WTC11 (cell line): Measurements from ENCODE around the gene FAM76A. TPM values are rescaled to one million over a fixed set of nuclear protein-coding genes. Genes with fewer than 3 reads are reported as not detected.

Experiments used
- ATAC-seq: fragments of 200-7000 bp; cut with Tn5 transposase; 2 replicates; pipeline ENCODE4 v1.10.0; 2021; ENCODE audit warnings: mild to moderate bottlenecking, moderate library complexity
- CTCF ChIA-PET: fragments of 300-600 bp; sonication (Branson Sonifier 250); formaldehyde crosslinking; loops from one replicate; lab custom pipeline; 2021; ENCODE audit warnings: antibody characterized with exemption; lab: Charles Lee
- POLR2A ChIA-PET: fragments of 350-600 bp; sonication (Branson Sonifier 250); formaldehyde crosslinking; loops from one replicate; lab custom pipeline; 2021; ENCODE audit warnings: antibody characterized with exemption; lab: Charles Lee
- DNase-seq: peaks from one replicate; pipeline ENCODE4 v3.0.0; 2021; ENCODE audit warnings: low spot score
- H3K27ac Mint-ChIP-seq: 2 replicates; pipeline ENCODE4 v1.8.0; 2021; ENCODE audit warnings: mixed read lengths
- H3K27me3 Mint-ChIP-seq: 2 replicates; pipeline ENCODE4 v1.8.0; 2021; ENCODE audit warnings: low read depth, mild to moderate bottlenecking, moderate library complexity, mixed read lengths
- H3K36me3 Mint-ChIP-seq: 2 replicates; pipeline ENCODE4 v1.8.0; 2021; ENCODE audit warnings: mixed read lengths
- H3K4me1 Mint-ChIP-seq: 2 replicates; pipeline ENCODE4 v1.8.0; 2022; ENCODE audit warnings: mixed read lengths
- H3K4me3 Mint-ChIP-seq: 2 replicates; pipeline ENCODE4 v1.8.0; 2021; ENCODE audit warnings: mild to moderate bottlenecking, moderate library complexity, mixed read lengths
- H3K9me3 Mint-ChIP-seq: 2 replicates; pipeline ENCODE4 v1.8.0; 2021; ENCODE audit warnings: mixed read lengths
- AFF4 ChIP-seq: sonication (generic); formaldehyde crosslinking; IDR thresholded peaks from 2 replicates; pipeline ENCODE4 v1.8.1; 2023; ENCODE audit warnings: mild to moderate bottlenecking, missing genetic modification reagents, borderline replicate concordance
- CREM ChIP-seq: sonication (generic); formaldehyde crosslinking; IDR thresholded peaks from 2 replicates; pipeline ENCODE4 v1.8.1; 2022; ENCODE audit warnings: mild to moderate bottlenecking, missing genetic modification reagents, moderate library complexity
- EMX1 ChIP-seq: fragments of 250-450 bp; sonication (Bioruptor Pico); IDR thresholded peaks from 2 replicates; pipeline ENCODE4 v1.8.0; 2021; ENCODE audit warnings: mild to moderate bottlenecking
- ETV6 ChIP-seq: sonication (generic); formaldehyde crosslinking; IDR thresholded peaks from 2 replicates; pipeline ENCODE4 v1.8.1; 2022; ENCODE audit warnings: mild to moderate bottlenecking, missing genetic modification reagents
- HMGXB4 ChIP-seq: sonication (generic); formaldehyde crosslinking; IDR thresholded peaks from 2 replicates; pipeline ENCODE4 v1.8.1; 2023; ENCODE audit warnings: mild to moderate bottlenecking, moderate library complexity, missing genetic modification reagents
- MXD4 ChIP-seq: fragments of 250-450 bp; sonication (Bioruptor Pico); IDR thresholded peaks from 2 replicates; pipeline ENCODE4 v1.8.0; 2021; ENCODE audit warnings: mild to moderate bottlenecking, moderate library complexity, borderline replicate concordance
- NFE2L1 ChIP-seq: sonication (generic); formaldehyde crosslinking; IDR thresholded peaks from 2 replicates; pipeline ENCODE4 v1.8.1; 2023; ENCODE audit warnings: missing genetic modification reagents
- NR1H2 ChIP-seq: sonication (generic); formaldehyde crosslinking; IDR thresholded peaks from 2 replicates; pipeline ENCODE4 v1.9.0; 2021; ENCODE audit warnings: mild to moderate bottlenecking, moderate library complexity, missing genetic modification reagents
- NR2C2 ChIP-seq: sonication (generic); formaldehyde crosslinking; IDR thresholded peaks from 2 replicates; pipeline ENCODE4 v1.8.0; 2022; ENCODE audit warnings: mild to moderate bottlenecking, missing genetic modification reagents
- PRRX2 ChIP-seq: fragments of 250-450 bp; sonication (Bioruptor Pico); IDR thresholded peaks from 2 replicates; pipeline ENCODE4 v1.8.0; 2021; ENCODE audit warnings: mild to moderate bottlenecking
- SP1 ChIP-seq: sonication (generic); formaldehyde crosslinking; conservative IDR thresholded peaks from 2 replicates; pipeline ENCODE4 v1.8.1; 2022; ENCODE audit warnings: missing genetic modification reagents
- TP53 ChIP-seq: sonication (generic); formaldehyde crosslinking; IDR thresholded peaks from 2 replicates; pipeline ENCODE4 v1.8.1; 2023; ENCODE audit warnings: mild to moderate bottlenecking, missing genetic modification reagents
- ZNF317 ChIP-seq: sonication (generic); formaldehyde crosslinking; IDR thresholded peaks from 2 replicates; pipeline ENCODE4 v1.8.1; 2023; ENCODE audit warnings: low read depth, mild to moderate bottlenecking, moderate library complexity, missing genetic modification reagents, borderline replicate concordance
- ZNF423 ChIP-seq: fragments of 250-450 bp; sonication (Bioruptor Pico); IDR thresholded peaks from 2 replicates; pipeline ENCODE4 v2.1.2; 2022; ENCODE audit warnings: mild to moderate bottlenecking, moderate library complexity
- ZNF425 ChIP-seq: fragments of 250-450 bp; sonication (Bioruptor Pico); conservative IDR thresholded peaks from 2 replicates; pipeline ENCODE4 v1.9.0; 2021; ENCODE audit warnings: mild to moderate bottlenecking
- ZNF532 ChIP-seq: fragments of 250-450 bp; sonication (Bioruptor Pico); IDR thresholded peaks from 2 replicates; pipeline ENCODE4 v1.9.0; 2021; ENCODE audit warnings: mild to moderate bottlenecking, borderline replicate concordance
- total RNA-seq: library from RNA; stranded (reverse); gene quantifications from 3 replicates; pipeline ENCODE4 v1.2.3, GENCODE V29; 2021

FAM76A gene
- total RNA-seq, 1 experiment from 2014 or later: 14.5 TPM

- TF ChIP-seq ZNF532 (no peak), ZNF425 (CRISPR knock-in tag) (no peak), ZNF423 (CRISPR knock-in tag) (no peak), SP1 (no peak), PRRX2 (CRISPR knock-in tag) (no peak), AFF4 (CRISPR knock-in tag) (no peak), NFE2L1 (CRISPR knock-in tag) (no peak), HMGXB4 (CRISPR knock-in tag) (no peak)
Measured at GRCh38 chr1:27785781-27786455, 60.2 kb downstream of the FAM76A start (continued).

- H3K9me3 Mint-ChIP-seq: peaks cover 11% of the 10 kb centered on the region; the same call in 1 of the 2 replicates
- POLR2A ChIA-PET: no interaction called here
- no peak for TF ChIP-seq ZNF317 (CRISPR knock-in tag)
- no peak for TF ChIP-seq NR1H2 (CRISPR knock-in tag)
- TF ChIP-seq TP53 (CRISPR knock-in tag): no peak
- no peak for TF ChIP-seq NR2C2 (CRISPR knock-in tag)
- no peak for TF ChIP-seq EMX1 (CRISPR knock-in tag)
- TF ChIP-seq CREM (CRISPR knock-in tag): no peak
- TF ChIP-seq AFF4 (CRISPR knock-in tag): no peak
- no peak for TF ChIP-seq MXD4 (CRISPR knock-in tag)
- TF ChIP-seq HMGXB4 (CRISPR knock-in tag): no peak
- no peak for TF ChIP-seq ETV6
Measured at GRCh38 chr1:27787895-27788294, 62.1 kb downstream of the FAM76A start.

More at GRCh38 chr1:27787895-27788294, 62.1 kb downstream of the FAM76A start:
- CTCF ChIA-PET: interaction anchor here (0.5 kb wide), 1 partner anchor 479 kb away, joined by 4 read pairs; no protein-coding TSS in a partner anchor
- Mint-ChIP-seq H3K4me3 (no peak overlapping the region), H3K4me1 (no peaks in the 10 kb centered on the region), H3K27me3 (no peaks in the 10 kb centered on the region), H3K27ac (no peak overlapping the region), H3K36me3 (peaks cover 11% of the 10 kb centered on the region)
- no peak for ATAC-seq
- no peak for DNase-seq
